LNCaP clone FGC (cell line): ENCODE data around the gene SCN5A.

Experiments used
- DNase-seq: peaks from one replicate; pipeline ENCODE4 v3.0.0-alpha.2; 2011; ENCODE audit warnings: low read depth
- H3K4me3 ChIP-seq: 2 replicates; pipeline ENCODE4 v1.5.1; 2011; ENCODE audit warnings: mild to moderate bottlenecking, low read depth, low read length, control low read depth
- CTCF ChIP-seq: IDR thresholded peaks from 2 replicates; pipeline ENCODE4 v1.5.1; 2012; ENCODE audit warnings: mild to moderate bottlenecking; ENCODE audit not compliant: control insufficient read depth, insufficient read depth; ENCODE audit errors: extremely low read depth

The SCN5A gene

GRCh38 chr3:38687321-38687720 is 37.8 kb upstream of the SCN5A start:
- DNase-seq: no peak
- TF ChIP-seq CTCF: no peak
- H3K4me3 ChIP-seq: no peak overlapping the region

GRCh38 chr3:38684546-38684945 is 35.1 kb upstream of the SCN5A start:
- H3K4me3 ChIP-seq: no peak overlapping the region
- no peak for TF ChIP-seq CTCF
- DNase-seq: no peak

- H3K4me3 ChIP-seq: no peak overlapping the region
- no peak for DNase-seq
- TF ChIP-seq CTCF: no peak
These were observed 20.2 kb upstream of the SCN5A start for GRCh38 chr3:38669668-38670067.

GRCh38 chr3:38662544-38662943 is 13.1 kb upstream of the SCN5A start:
- TF ChIP-seq CTCF: peak; percentile 76
- DNase-seq: peak; percentile 46
- no peak overlapping the region for H3K4me3 ChIP-seq

GRCh38 chr3:38658841-38659240 is 9.4 kb upstream of the SCN5A start:
- no peak for DNase-seq
- no peak for TF ChIP-seq CTCF
- H3K4me3 ChIP-seq: no peak overlapping the region

GRCh38 chr3:38657369-38657768 is 7.9 kb upstream of the SCN5A start:
- no peak overlapping the region for H3K4me3 ChIP-seq
- DNase-seq: no peak
- no peak for TF ChIP-seq CTCF

- peak; percentile 81 for TF ChIP-seq CTCF
- H3K4me3 ChIP-seq: no peak overlapping the region
- DNase-seq: peak; percentile 30
These were observed 6.3 kb upstream of the SCN5A start for GRCh38 chr3:38655708-38656300.
